Skin of body (tissue), 2 donors: ENCODE data around the gene S100A6. TPM values are rescaled to one million over a fixed set of nuclear protein-coding genes. Genes with fewer than 3 reads are reported as not detected.
"Not testable (repeated sequence)": the region's sequence is repeated elsewhere in the genome, so short reads cannot be mapped to it uniquely, and the experiment has no call there.

ENCODE experiments used
- DNase-seq: peaks from one replicate; lab custom pipeline; 2025; lab: John Stamatoyannopoulos, UW
- total RNA-seq: library from RNA; depleted of rRNA; stranded (reverse); fragments of >200 nt; gene quantifications from one replicate; pipeline ENCODE4 v1.2.3, GENCODE V29; 2014

S100A6 gene
- total RNA-seq, 1 donor from 2014 or later, result 161 TPM

DNA sequence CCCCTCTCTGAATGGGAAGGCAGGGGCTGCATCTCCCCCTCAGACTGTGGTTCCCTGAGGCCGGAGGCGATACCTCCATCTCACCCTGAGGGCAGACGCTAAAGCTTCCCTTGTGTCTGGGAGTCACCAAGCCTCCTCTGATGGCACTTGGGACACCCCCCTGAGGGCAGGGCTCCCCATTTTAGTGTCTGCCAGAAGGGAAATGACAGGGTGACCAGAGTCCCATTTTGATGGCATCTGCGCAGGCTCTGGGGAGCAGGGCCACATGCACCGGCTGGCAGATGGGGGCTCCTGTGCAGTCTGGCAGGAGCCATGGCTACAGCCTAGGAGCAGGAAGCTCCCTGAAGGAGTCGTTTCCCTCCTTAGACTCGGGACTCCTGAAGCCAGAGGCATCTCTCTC lies 28.2 kb upstream of the S100A6 start:
- no peak for DNase-seq

DNA sequence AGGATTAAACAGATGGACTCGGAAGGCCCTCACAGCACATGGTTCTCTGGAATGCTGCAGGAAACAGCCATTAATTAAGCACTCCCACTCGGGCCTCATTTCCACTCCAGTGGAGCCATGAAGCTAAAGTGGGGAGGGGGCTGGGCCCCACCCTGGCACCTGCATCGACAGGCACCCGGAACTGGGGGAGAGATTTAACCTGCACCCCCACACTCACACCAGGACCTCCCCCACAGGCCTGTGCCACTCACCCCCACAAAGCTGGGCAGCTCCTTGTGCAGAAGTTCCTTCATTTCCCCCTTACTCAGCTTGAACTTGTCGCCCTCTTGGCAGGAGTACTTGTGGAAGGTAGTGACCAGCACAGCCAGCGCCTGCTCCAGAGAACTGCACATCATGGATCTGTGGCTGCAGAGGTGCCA lies 27.7 kb upstream of the S100A6 start:
- no peak for DNase-seq

- not testable (repeated sequence) for DNase-seq
Observed at GRCh38 chr1:153562021-153562420, 26.2 kb upstream of the S100A6 start.

- DNase-seq, result no peak
Observed at GRCh38 chr1:153561466-153561985, 25.7 kb upstream of the S100A6 start.

- DNase-seq, result no peak
Observed at GRCh38 chr1:153560771-153561465, 25.1 kb upstream of the S100A6 start.

- DNase-seq, result no peak
Observed at GRCh38 chr1:153560241-153560640, 24.4 kb upstream of the S100A6 start.

- no peak for DNase-seq
Observed at GRCh38 chr1:153557877-153558276, 22.1 kb upstream of the S100A6 start.

GRCh38 chr1:153556348-153556747 lies 20.6 kb upstream of the S100A6 start:
- no peak for DNase-seq

DNA sequence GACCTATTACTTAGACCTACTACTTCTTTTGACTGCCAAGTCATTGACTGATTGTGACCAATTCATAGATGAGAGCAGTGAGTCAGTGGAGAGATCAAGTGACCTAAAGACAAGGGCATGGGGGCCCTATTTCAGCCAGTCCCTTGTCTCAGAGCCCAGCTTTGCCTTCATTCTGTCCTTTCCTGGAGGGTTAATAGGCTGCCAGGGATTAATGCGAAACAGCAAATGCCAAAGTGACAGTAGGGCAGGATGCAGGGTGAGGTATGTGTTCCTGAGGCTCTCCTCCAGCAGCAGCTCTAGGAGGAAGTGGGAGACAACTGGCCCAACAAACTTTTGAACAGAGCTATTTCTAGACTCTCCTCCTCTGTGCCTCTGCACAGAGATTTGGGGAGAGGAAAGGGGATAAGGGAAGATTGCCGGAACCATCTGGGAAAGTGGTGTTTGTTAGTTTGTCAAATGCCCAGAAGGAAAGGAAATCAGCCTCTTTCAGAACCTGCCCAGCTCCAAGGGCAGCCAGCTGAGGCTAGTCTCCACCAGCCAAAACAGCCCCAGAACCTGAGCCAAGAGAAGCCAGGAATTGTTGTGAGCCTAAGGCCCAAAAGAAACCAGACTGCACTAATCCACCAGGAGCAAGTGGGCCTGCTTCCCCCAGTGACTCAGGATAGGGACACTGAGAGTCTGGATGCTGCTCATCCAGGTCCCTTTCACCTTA lies 18.2 kb upstream of the S100A6 start:
- no peak for DNase-seq

GRCh38 chr1:153553096-153553495 lies 17.3 kb upstream of the S100A6 start:
- DNase-seq, result no peak

DNA sequence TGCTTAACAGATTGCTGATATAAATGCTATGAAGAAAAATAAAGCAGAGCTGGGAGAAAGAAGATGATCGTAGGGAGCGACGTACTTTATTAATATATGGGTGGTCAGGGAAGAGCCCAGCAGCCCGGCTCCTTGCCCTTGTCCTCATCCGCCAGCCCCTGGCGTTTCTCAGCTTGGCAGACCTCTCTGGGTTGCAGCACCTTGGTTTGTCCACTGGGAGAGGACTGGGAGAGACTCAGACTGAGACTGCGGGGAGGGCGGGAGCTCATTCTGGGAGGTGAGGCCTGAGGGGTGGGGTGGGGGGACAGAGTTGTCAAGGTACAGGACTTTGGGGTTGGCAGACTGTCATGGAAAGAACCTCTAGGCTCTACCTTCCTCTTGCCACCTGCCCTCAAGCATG lies 16.5 kb upstream of the S100A6 start:
- no peak for DNase-seq

DNA sequence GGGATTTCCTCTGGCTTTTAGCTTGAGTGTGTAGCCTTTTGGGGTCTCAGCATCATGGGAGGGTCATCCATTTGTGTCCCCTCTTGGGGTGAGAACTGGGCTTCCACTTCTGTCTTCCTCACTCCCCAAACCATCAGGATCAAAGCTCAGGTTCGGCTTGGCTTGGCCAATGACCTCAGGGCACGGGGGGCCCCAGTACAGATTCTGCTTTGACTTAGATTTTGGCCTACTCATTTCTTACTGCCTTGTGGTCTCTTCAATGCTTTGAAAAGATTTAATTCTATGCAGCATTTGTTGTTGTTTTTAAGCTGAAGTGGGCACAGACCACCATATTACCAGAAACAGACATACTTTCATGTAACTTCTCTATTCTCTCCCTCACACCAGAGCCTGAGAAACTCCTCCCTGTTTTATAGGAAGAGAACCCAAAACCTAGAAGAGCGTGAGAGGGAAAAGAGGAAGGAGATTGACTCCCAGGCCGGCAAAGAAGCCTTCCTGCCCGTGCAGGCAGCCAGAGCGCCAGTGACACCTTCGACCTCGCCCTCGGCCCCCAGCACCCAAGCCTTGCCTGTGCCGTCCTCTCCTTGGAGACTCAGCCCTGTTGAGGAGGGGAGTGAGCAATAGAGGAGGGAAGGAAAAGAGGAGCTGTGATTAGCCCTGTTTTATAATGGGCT lies 15.2 kb upstream of the S100A6 start:
- no peak for DNase-seq

- DNase-seq, result no peak
Observed at GRCh38 chr1:153550398-153550758, 14.6 kb upstream of the S100A6 start.

- no peak for DNase-seq
Observed at GRCh38 chr1:153549741-153550397, 14.1 kb upstream of the S100A6 start.

DNA sequence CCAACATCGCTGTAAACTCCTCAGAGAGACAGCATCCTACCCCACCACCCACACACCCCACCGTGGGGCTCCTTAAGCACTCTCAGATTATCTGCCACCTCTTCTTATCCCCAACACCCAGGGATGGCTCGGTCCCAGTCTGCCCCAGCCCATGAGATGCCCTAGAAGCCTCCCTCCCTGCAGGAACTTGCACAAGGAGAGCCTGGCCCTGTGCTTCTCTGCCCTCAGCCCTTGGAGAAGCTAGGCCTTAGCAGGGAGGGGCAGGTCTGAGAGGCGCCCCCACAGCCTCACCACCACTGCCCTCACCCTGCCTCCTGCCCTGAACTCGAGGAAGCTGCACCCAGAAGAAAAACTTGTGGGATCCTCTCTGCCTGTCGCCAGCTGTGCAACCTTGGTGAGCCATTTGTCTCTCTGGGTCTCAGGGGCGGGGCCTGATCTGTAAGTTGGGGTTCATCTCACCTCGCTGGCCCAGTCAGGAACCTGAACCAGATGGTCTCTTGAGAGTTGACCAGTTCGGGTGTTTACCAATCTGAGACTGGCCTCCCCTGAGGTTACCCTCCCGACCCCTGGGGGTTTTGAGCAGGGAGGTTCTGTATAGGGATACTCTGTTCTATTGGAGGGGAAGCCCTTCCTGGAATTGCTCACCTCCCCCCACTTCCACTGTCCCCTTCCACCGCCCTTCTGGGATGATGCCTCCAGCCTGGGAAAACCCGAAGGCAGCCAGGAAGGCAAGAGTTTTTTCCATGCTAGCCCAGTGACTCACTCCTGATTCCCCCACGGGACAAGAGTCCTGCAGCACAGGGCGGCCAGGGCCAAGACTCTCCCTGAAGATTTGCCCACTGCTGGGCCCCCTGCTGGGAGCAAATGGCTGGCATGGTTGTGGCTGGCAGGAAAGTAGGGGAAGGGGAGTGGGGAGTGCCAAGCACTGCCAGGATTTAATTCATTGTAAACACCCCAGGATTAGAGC lies 13.2 kb upstream of the S100A6 start, which contains the start of gene S100A3:
S100A3 (minus strand) TSS at position 537 of the 967 bp plus-strand sequence. CDS start 773 bp downstream, outside the sequence.
- DNase-seq, result no peak

GRCh38 chr1:153547560-153548551 lies 12.1 kb upstream of the S100A6 start:
- DNase-seq, result no peak

GRCh38 chr1:153546796-153547559 lies 11.2 kb upstream of the S100A6 start:
- peak; percentile 42 for DNase-seq

GRCh38 chr1:153546371-153546770 lies 10.6 kb upstream of the S100A6 start:
- no peak for DNase-seq
